IPS-20b (cell line): Measurements from ENCODE around the gene SUPT20H.

ENCODE experiments used
- H3K27ac ChIP-seq: one replicate; pipeline ENCODE4 v1.5.1; 2013; ENCODE audit warnings: low read length
- H3K27me3 ChIP-seq: 2 replicates; pipeline ENCODE4 v1.6.1; 2013; ENCODE audit warnings: mild to moderate bottlenecking, low read length, inconsistent platforms; ENCODE audit not compliant: insufficient read depth
- H3K36me3 ChIP-seq: 2 replicates; pipeline ENCODE4 v1.6.1; 2013; ENCODE audit warnings: low read depth, mild to moderate bottlenecking, inconsistent platforms, low read length, moderate library complexity; ENCODE audit not compliant: insufficient read depth
- H3K4me1 ChIP-seq: 2 replicates; pipeline ENCODE4 v1.6.1; 2013; ENCODE audit warnings: mild to moderate bottlenecking, control low read depth, inconsistent platforms, low read length, moderate library complexity; ENCODE audit not compliant: insufficient read depth
- H3K4me3 ChIP-seq: 2 replicates; pipeline ENCODE4 v1.5.1; 2013; ENCODE audit warnings: mild to moderate bottlenecking, low read length, inconsistent platforms
- H3K9ac ChIP-seq: 2 replicates; pipeline ENCODE4 v1.6.1; 2013; ENCODE audit warnings: low read depth, mild to moderate bottlenecking, inconsistent platforms, low read length, moderate library complexity
- H3K9me3 ChIP-seq: 2 replicates; pipeline ENCODE4 v1.6.1; 2013; ENCODE audit warnings: mild to moderate bottlenecking, low read depth, low read length, inconsistent platforms; ENCODE audit not compliant: insufficient read depth

The SUPT20H gene

GRCh38 chr13:36999054-36999714, 60.3 kb downstream of the SUPT20H start, which contains the start of gene ALG5:
Gene ALG5, minus strand, starts transcription at chr13:36999340. Its CDS starts 40 bp downstream, at chr13:36999300.
- peak within 1 kb of the TSS; percentile 97 for H3K27ac ChIP-seq
- peaks cover 38% of the 10 kb centered on the region for H3K36me3 ChIP-seq
- peak within 1 kb of the TSS; percentile 99 for H3K4me3 ChIP-seq
- peaks cover 12% of the 10 kb centered on the region; the same call in 1 of the 2 replicates for H3K4me1 ChIP-seq
- H3K9ac ChIP-seq: peak within 1 kb of the TSS; percentile 100
- H3K9me3 ChIP-seq: no peaks in the 10 kb centered on the region
- H3K27me3 ChIP-seq: no peaks in the 10 kb centered on the region

DNA sequence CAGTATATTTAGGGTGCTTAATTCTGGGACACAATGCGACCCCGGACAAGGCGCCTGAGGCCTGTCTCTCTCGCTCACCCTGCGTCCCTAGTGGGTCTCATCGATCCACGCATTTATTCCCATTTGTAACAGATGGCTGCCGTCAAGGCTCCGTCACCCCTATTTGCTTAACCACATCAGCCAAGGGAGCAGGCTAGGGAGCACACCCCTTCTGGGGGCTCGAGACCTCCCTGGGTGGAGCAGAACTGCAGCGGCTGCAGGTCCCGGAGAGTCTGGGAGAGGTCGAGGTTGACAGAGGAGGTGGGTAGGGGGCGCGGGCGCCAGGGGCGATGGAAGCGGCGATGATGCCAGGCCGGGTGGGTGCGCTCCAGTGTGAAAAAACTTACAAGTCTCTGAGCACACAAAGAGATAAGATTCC, 60.9 kb downstream of the SUPT20H start:
- H3K4me3 ChIP-seq: peak overlapping the region; percentile 99
- peak overlapping the region; percentile 100 for H3K9ac ChIP-seq
- peaks cover 39% of the 10 kb centered on the region for H3K36me3 ChIP-seq
- H3K27me3 ChIP-seq: no peaks in the 10 kb centered on the region
- H3K4me1 ChIP-seq: peaks cover 12% of the 10 kb centered on the region; the same call in 1 of the 2 replicates
- H3K27ac ChIP-seq: peak overlapping the region; percentile 50
- H3K9me3 ChIP-seq: no peaks in the 10 kb centered on the region

DNA sequence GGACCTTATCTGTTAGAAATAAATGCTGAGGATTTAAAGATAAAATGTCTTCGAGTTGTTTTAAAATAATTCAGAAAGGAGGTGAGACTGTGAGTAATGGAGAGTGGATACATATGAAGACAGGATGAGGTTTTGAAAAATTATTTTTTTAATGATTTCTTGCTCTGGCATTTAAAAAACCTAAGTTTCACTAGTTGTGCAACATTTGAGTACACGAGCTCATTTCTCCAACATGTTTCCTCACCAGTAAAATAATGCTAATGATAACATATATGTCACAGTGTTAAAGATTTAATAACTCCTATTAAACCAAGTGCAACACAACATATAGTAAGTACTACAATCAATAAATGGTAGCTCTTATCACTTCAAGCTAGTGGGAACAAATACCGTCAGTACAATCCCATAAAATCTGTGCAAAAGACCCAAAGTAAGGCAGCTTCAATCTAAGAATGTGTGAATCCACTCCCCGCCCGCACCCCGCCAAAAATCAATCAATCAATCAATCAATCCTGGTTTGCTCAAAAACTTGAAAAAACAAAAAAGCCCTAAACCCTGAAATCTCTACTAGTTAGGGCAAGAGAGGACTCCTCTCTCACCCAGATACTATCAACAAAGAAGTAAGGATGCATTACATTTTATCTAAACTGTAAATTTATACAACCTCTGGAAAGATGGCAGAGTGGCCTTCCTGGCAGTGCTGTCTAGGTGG, 61.6 kb downstream of the SUPT20H start:
- H3K36me3 ChIP-seq: peaks cover 39% of the 10 kb centered on the region
- no peak overlapping the region for H3K27ac ChIP-seq
- peak overlapping the region; percentile 100; the same call in 1 of the 2 replicates for H3K9ac ChIP-seq
- H3K9me3 ChIP-seq: no peaks in the 10 kb centered on the region
- H3K4me3 ChIP-seq: peak overlapping the region; percentile 99
- no peaks in the 10 kb centered on the region for H3K27me3 ChIP-seq
- peaks cover 12% of the 10 kb centered on the region; the same call in 1 of the 2 replicates for H3K4me1 ChIP-seq

DNA sequence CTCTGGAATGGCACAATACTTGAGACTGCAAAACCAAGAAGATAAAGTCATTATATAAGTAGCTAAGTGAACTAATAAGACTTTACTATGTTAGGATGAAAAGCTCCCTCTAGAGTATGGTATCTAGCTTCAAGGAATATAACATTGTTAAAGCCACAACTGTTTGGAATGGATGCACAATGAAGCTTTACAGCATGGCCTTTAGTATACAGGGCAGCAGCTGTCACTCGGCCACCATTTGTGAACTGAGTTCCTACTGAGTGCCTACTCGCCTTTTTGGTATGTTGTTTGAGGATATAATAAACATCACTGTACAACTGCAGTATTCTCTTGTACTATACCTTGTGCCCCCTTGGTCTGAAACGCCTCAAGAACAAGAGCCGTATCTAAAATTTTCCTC, 67.1 kb downstream of the SUPT20H start:
- no peaks in the 10 kb centered on the region for H3K27me3 ChIP-seq
- no peaks in the 10 kb centered on the region for H3K4me1 ChIP-seq
- H3K9ac ChIP-seq: no peak overlapping the region
- no peak overlapping the region for H3K4me3 ChIP-seq
- H3K36me3 ChIP-seq: peaks cover 85% of the 10 kb centered on the region
- H3K27ac ChIP-seq: no peak overlapping the region
- no peaks in the 10 kb centered on the region for H3K9me3 ChIP-seq

DNA sequence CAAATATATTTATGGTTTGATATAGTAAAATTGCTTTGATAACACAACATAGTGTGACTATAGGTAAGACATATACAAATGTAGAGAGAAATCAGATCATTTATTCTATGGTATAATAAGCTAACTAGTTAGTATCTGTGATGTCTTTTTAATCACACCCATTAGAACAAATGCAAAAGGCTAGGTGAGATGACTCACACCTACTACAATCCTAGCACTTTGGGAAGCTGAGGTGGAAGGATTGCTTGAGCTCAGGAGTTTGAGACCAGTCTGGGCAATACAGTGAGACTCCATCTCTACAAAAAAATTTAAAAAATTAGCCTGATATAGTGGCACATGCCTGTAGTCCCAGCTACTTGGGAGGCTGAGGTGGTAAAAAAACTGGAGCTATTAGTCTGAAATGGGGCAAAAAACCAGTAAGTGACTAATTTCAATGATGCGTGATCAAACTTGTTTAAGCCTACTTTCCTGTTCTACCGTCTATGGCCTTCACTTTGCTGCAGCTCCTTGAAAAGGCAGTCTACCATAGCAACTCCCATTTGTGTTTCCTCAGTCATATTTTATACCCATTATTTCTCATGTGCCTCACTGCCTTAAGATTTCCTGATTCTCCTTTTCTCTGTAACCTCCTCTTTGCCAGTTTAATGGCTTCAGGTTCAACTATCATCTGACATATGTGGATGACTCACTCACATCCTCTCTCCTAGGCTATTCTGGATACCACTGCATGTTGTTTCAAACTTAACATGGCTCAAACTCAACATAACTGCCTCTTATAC, 72.8 kb downstream of the SUPT20H start:
- Histone ChIP-seq H3K4me3 (no peak overlapping the region), H3K27ac (no peak overlapping the region), H3K27me3 (no peaks in the 10 kb centered on the region), H3K36me3 (peaks cover 93% of the 10 kb centered on the region), H3K4me1 (no peaks in the 10 kb centered on the region), H3K9ac (no peak overlapping the region), H3K9me3 (no peaks in the 10 kb centered on the region)

- Histone ChIP-seq H3K9ac (no peak overlapping the region), H3K27ac (no peak overlapping the region), H3K36me3 (peaks cover 65% of the 10 kb centered on the region), H3K4me3 (no peak overlapping the region), H3K27me3 (no peaks in the 10 kb centered on the region), H3K4me1 (no peaks in the 10 kb centered on the region), H3K9me3 (no peaks in the 10 kb centered on the region)
Measured at GRCh38 chr13:36981156-36981743, 78.2 kb downstream of the SUPT20H start.

DNA sequence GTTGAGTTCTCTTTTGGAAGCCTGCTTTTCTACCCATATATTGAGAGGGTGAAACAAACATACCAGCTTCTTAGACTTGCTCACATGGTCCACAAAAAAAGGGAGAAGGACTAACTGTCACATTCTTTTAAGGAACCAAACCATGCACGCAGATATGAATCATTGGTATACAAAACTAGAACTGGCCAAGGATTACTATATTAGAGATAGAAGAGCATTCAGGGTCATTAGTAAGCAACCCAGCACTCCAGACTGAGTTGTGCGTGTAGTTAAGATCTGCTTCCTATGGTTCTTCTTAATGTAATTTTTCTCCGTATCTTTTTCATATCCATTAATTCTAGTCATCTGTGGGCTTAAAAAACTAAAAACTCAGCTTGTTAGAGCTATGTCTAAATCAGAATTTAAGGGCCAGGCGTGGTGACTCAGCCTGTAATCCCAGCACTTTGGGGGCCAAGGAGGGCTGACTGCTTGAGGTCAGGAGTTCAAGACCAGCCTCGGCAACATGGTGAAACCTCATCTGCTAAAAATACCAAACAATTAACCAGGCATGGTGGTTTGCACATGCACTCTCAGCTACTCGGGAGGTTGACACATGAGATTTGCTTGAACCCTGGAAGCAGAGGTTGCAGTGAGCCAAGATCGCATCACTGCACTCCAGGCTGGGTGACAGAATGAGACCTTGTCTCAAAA, 80.0 kb downstream of the SUPT20H start:
- Histone ChIP-seq H3K9me3 (peaks cover 3% of the 10 kb centered on the region; the same call in 1 of the 2 replicates), H3K36me3 (peaks cover 66% of the 10 kb centered on the region), H3K9ac (no peak overlapping the region), H3K4me1 (no peaks in the 10 kb centered on the region), H3K27me3 (no peaks in the 10 kb centered on the region), H3K4me3 (no peak overlapping the region), H3K27ac (no peak overlapping the region)

DNA sequence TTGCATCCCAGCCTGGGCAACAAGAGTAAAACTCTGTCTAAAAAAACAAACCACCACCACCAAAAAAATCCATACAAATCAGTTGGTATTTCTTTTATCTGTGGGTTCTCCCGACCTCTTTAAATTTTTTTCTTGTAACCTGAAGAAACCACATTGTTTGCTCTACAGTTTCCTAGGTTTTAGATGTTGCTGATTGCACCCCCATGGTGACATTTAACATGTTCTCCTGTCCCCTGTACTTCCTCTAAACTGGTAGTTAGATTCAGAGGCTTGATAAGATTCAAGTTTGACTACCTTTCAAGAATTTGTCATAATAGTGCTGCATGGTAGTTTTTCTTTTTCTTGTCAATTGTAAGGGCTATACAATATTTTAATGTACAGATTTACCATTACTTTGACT, 84.3 kb downstream of the SUPT20H start:
- H3K4me3 ChIP-seq: no peak overlapping the region
- H3K4me1 ChIP-seq: no peaks in the 10 kb centered on the region
- no peaks in the 10 kb centered on the region for H3K27me3 ChIP-seq
- H3K36me3 ChIP-seq: peaks cover 63% of the 10 kb centered on the region
- no peak overlapping the region for H3K9ac ChIP-seq
- H3K9me3 ChIP-seq: peaks cover 3% of the 10 kb centered on the region; the same call in 1 of the 2 replicates
- H3K27ac ChIP-seq: no peak overlapping the region

- Histone ChIP-seq H3K4me3 (no peak overlapping the region), H3K4me1 (no peaks in the 10 kb centered on the region), H3K9ac (no peak overlapping the region), H3K27ac (no peak overlapping the region), H3K27me3 (no peaks in the 10 kb centered on the region), H3K36me3 (peaks cover 56% of the 10 kb centered on the region), H3K9me3 (peaks cover 3% of the 10 kb centered on the region; the same call in 1 of the 2 replicates)
Measured at GRCh38 chr13:36973621-36974295, 85.7 kb downstream of the SUPT20H start.

DNA sequence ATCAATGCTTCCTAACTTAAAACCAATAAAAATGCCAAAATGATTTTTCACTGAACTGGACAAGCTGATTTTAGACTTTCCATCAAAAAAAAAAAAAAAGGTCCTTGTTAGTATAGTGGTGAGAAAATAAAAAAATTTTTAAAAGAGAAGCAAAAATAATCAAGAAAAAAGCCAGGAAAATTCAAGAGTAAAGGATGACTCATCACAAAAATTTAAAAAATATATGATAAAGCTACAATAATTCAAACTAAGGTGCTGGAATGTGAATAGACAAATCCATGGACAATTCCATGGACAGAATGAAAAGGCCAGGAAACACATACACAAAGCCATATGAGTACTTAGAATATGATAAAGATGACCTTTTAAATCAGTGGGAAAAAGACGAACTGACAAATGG, 86.5 kb downstream of the SUPT20H start:
- Histone ChIP-seq H3K36me3 (peaks cover 62% of the 10 kb centered on the region), H3K9me3 (peaks cover 3% of the 10 kb centered on the region; the same call in 1 of the 2 replicates), H3K4me1 (no peaks in the 10 kb centered on the region), H3K27ac (no peak overlapping the region), H3K9ac (no peak overlapping the region), H3K4me3 (no peak overlapping the region), H3K27me3 (no peaks in the 10 kb centered on the region)
